ENCODE data around the gene AAK1. TPM values are rescaled to one million over a fixed set of nuclear protein-coding genes. Genes with fewer than 3 reads are reported as not detected.

AAK1 gene
- polyA plus RNA-seq, 3 donors: 9.8 to 18.9 (median 10.8) TPM

DNA sequence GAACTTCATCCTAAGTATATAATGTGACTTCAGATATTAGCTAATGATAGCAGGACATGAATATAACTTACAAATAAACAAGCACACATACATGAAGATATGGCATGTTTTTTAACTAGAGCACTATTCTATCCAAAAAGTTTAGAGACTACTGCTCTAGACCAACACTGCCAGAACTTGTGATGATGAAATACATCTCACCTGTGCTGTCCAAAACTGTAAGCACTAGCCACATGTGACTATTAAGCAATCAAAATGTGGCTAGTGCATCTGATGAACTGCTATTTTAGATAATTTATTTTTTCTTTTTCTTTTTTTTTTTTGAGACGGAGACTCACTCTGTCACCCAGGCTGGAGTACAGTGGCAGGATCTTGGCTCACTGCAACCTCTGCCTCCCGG lies 7.1 kb downstream of the AAK1 start:
- Mint-ChIP-seq H3K27ac (no peak overlapping the region), H3K27me3 (ENCODE audit: low read depth in 3 of 3) (no peaks in the 10 kb centered on the region), H3K36me3 (peaks cover 34% of the 10 kb centered on the region in 2 donors), H3K4me1 (peaks cover 59% of the 10 kb centered on the region), H3K4me3 (no peak overlapping the region), H3K9me3 (no peaks in the 10 kb centered on the region)
- no peak overlapping the region for H3K4me2 ChIP-seq (replicated peaks; ENCODE audit: extremely low read depth, low read length, poor library complexity, severe bottlenecking)
- H3K79me2 ChIP-seq (ENCODE audit: insufficient read depth, low read length): peaks cover 100% of the 10 kb centered on the region
- DNase-seq: no peak
- intact Hi-C loops (cut with micrococcal nuclease): no loop called here
- peaks cover 9 to 20% of the 10 kb centered on the region in 2 donors for H3K36me3 ChIP-seq (replicated peaks in 1 of 2; ENCODE audit: control insufficient read depth in 1 of 2, insufficient read depth in 2 of 2, low read length in 2 of 2)
- H3K27me3 ChIP-seq (ENCODE audit: control insufficient read depth in 2 of 2, insufficient read depth in 2 of 2, low read length in 2 of 2): no peaks in the 10 kb centered on the region
- H4K20me1 ChIP-seq (ENCODE audit: insufficient read depth, low read length): peaks cover 87% of the 10 kb centered on the region
- no peak overlapping the region for H3K4me3 ChIP-seq (replicated peaks in 1 of 3; ENCODE audit: low read depth in 2 of 3, low read length in 3 of 3)
- no peak overlapping the region for H2AFZ ChIP-seq (ENCODE audit: insufficient read depth, low read depth, low read length, poor library complexity, severe bottlenecking)
- no peak for TF ChIP-seq CTCF (IDR thresholded peaks at IDR 0.05)
- no peaks in the 10 kb centered on the region for H3K9me3 ChIP-seq (replicated peaks in 1 of 2; ENCODE audit: control insufficient read depth in 1 of 2, insufficient read depth in 1 of 2, low read length in 2 of 2)
- 100% methylated on average over 1 of the region's 2 CpGs for WGBS (ENCODE audit: insufficient coverage)
- no peak overlapping the region for H3K9ac ChIP-seq (ENCODE audit: insufficient read depth, low read length, poor library complexity, severe bottlenecking)
- H3K27ac ChIP-seq (ENCODE audit: low read depth in 1 of 2, low read length in 2 of 2): no peak overlapping the region
- H3K4me1 ChIP-seq (ENCODE audit: control insufficient read depth in 1 of 2, insufficient read depth in 2 of 2, low read length in 2 of 2): peaks cover 37 to 45% of the 10 kb centered on the region in 2 donors

DNA sequence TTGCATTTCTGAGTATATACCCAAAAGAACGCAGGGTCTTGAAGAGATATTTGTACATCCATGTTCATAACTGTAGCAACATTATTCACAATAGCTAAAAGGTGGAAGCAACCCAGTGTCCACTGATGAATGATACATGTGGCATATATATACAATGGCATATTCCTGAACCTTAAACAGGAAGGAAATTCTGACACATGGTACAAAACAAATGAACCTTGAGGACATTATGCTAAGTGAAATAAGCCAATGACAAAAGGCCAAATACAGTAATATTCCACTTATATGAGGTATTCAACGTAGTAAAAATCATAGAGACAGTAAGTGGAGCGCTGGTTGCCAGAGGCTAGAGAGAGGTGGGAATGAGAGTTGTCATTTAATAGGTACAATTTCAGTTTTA lies 8.1 kb downstream of the AAK1 start:
- Mint-ChIP-seq H3K27ac (no peak overlapping the region), H3K27me3 (ENCODE audit: low read depth in 3 of 3) (no peaks in the 10 kb centered on the region), H3K9me3 (no peaks in the 10 kb centered on the region), H3K4me3 (no peak overlapping the region), H3K4me1 (peaks cover 56% of the 10 kb centered on the region), H3K36me3 (peaks cover 28 to 33% of the 10 kb centered on the region in 2 donors)
- peaks cover 29 to 40% of the 10 kb centered on the region in 2 donors for H3K4me1 ChIP-seq (ENCODE audit: control insufficient read depth in 1 of 2, insufficient read depth in 2 of 2, low read length in 2 of 2)
- no peak overlapping the region for H3K4me3 ChIP-seq (replicated peaks in 1 of 3; ENCODE audit: low read depth in 2 of 3, low read length in 3 of 3)
- H3K27me3 ChIP-seq (ENCODE audit: control insufficient read depth in 2 of 2, insufficient read depth in 2 of 2, low read length in 2 of 2): no peaks in the 10 kb centered on the region
- no peak overlapping the region for H2AFZ ChIP-seq (ENCODE audit: insufficient read depth, low read depth, low read length, poor library complexity, severe bottlenecking)
- WGBS (ENCODE audit: insufficient coverage): no CpG with 5 or more reads among the region's 3 CpGs
- H4K20me1 ChIP-seq (ENCODE audit: insufficient read depth, low read length): peaks cover 87% of the 10 kb centered on the region
- no peak for TF ChIP-seq CTCF (IDR thresholded peaks at IDR 0.05)
- intact Hi-C loops (cut with micrococcal nuclease): no loop called here
- no peaks in the 10 kb centered on the region for H3K9me3 ChIP-seq (replicated peaks in 1 of 2; ENCODE audit: control insufficient read depth in 1 of 2, insufficient read depth in 1 of 2, low read length in 2 of 2)
- peaks cover 100% of the 10 kb centered on the region for H3K79me2 ChIP-seq (ENCODE audit: insufficient read depth, low read length)
- H3K9ac ChIP-seq (ENCODE audit: insufficient read depth, low read length, poor library complexity, severe bottlenecking): no peak overlapping the region
- no peak for DNase-seq
- H3K36me3 ChIP-seq (replicated peaks in 1 of 2; ENCODE audit: control insufficient read depth in 1 of 2, insufficient read depth in 2 of 2, low read length in 2 of 2): peaks cover 9 to 27% of the 10 kb centered on the region in 2 donors
- H3K4me2 ChIP-seq (replicated peaks; ENCODE audit: extremely low read depth, low read length, poor library complexity, severe bottlenecking): no peak overlapping the region
- no peak overlapping the region for H3K27ac ChIP-seq (ENCODE audit: low read depth in 1 of 2, low read length in 2 of 2)

Measured in CD14-positive monocyte (primary cell).